Endodermal cell (in vitro differentiated cells): ENCODE measurements around the gene PGM1. TPM values are rescaled to one million over a fixed set of nuclear protein-coding genes. Genes with fewer than 3 reads are reported as not detected.

Experiments
- DNase-seq: peaks from one replicate; pipeline ENCODE4 v3.0.0-alpha.2; 2017
- H3K27ac ChIP-seq: 2 replicates; pipeline ENCODE4 v1.5.1; 2013; ENCODE audit warnings: mild to moderate bottlenecking, low read depth, low read length, moderate library complexity
- H3K27me3 ChIP-seq: 2 replicates; pipeline ENCODE4 v1.6.1; 2013; ENCODE audit warnings: mild to moderate bottlenecking, low read length, moderate library complexity; ENCODE audit not compliant: insufficient read depth, control insufficient read depth, poor library complexity, severe bottlenecking
- H3K36me3 ChIP-seq: 2 replicates; pipeline ENCODE4 v1.7.0; 2013; ENCODE audit warnings: mild to moderate bottlenecking, low read length, moderate library complexity; ENCODE audit not compliant: control insufficient read depth, insufficient read depth
- H3K4me1 ChIP-seq: one replicate; pipeline ENCODE4 v1.7.0; 2013; ENCODE audit warnings: low read length; ENCODE audit not compliant: control insufficient read depth, insufficient read depth
- H3K4me3 ChIP-seq: 2 replicates; pipeline ENCODE4 v1.5.1; 2013; ENCODE audit warnings: mild to moderate bottlenecking, low read length, moderate library complexity
- H3K9ac ChIP-seq: 2 replicates; pipeline ENCODE4 v1.6.1; 2013; ENCODE audit warnings: mild to moderate bottlenecking, low read length, moderate library complexity; ENCODE audit not compliant: poor library complexity, severe bottlenecking; ENCODE audit errors: extremely low read depth
- H3K9me3 ChIP-seq: 2 replicates; pipeline ENCODE4 v1.6.1; 2013; ENCODE audit warnings: mild to moderate bottlenecking, low read length, moderate library complexity; ENCODE audit not compliant: control insufficient read depth
- H3K27ac Mint-ChIP-seq: 2 replicates; pipeline ENCODE4 v1.8.0; 2020; ENCODE audit warnings: mixed read lengths
- H3K27me3 Mint-ChIP-seq: 2 replicates; pipeline ENCODE4 v1.8.0; 2021; ENCODE audit warnings: mild to moderate bottlenecking, mixed read lengths; ENCODE audit not compliant: insufficient read depth
- H3K36me3 Mint-ChIP-seq: 2 replicates; pipeline ENCODE4 v1.8.0; 2020; ENCODE audit warnings: low read depth, mixed read lengths
- H3K4me1 Mint-ChIP-seq: 2 replicates; pipeline ENCODE4 v1.8.0; 2020; ENCODE audit warnings: mixed read lengths
- H3K4me3 Mint-ChIP-seq: 2 replicates; pipeline ENCODE4 v1.8.0; 2020; ENCODE audit warnings: mild to moderate bottlenecking, moderate library complexity, mixed read lengths
- H3K9me3 Mint-ChIP-seq: 2 replicates; pipeline ENCODE4 v1.8.0; 2020; ENCODE audit warnings: mild to moderate bottlenecking, mixed read lengths
- CTCF ChIP-seq: fragments of 200-600 bp; sonication (generic); conservative IDR thresholded peaks from 2 replicates; pipeline ENCODE4 v1.5.0; 2021; ENCODE audit warnings: antibody characterized with exemption, mild to moderate bottlenecking
- WGBS, 2 experiments: methylation state at CpG; one replicate each; pipeline versions ENCODE4 v1.1.5 to v1.1.7; 2013; ENCODE audit warnings: missing lambda C conversion rate in 2 of 2, mixed read lengths in 1 of 2; ENCODE audit not compliant: insufficient coverage in 1 of 2, insufficient read length in 1 of 2; 5-methylcytosine and 5-hydroxymethylcytosine counted together
- total RNA-seq, 2 donors: library from RNA; stranded (reverse); fragmentation: NEBNext Ultra II Directional in 1 of 2; extraction: Animal tissue kit (Norgen Biotek cat#: 25700) in 1 of 2; gene quantifications; 2 replicates in 1 of 2; 3 replicates in 1 of 2; pipeline ENCODE4 v1.2.1, GENCODE V29; 2021

Gene PGM1
- total RNA-seq, 2 donors from 2014 or later: 119 to 165 TPM

- no peaks in the 10 kb centered on the region for H3K9me3 Mint-ChIP-seq
Observed at GRCh38 chr1:63709267-63709828, 116.1 kb downstream of the PGM1 start.

More at GRCh38 chr1:63709267-63709828, 116.1 kb downstream of the PGM1 start:
- H3K27me3 Mint-ChIP-seq: peaks cover 2% of the 10 kb centered on the region
- no peak overlapping the region for H3K9ac ChIP-seq
- H3K4me3 ChIP-seq: no peak overlapping the region
- H3K4me1 Mint-ChIP-seq: peaks cover 7% of the 10 kb centered on the region
- H3K36me3 ChIP-seq: no peaks in the 10 kb centered on the region
- H3K27ac Mint-ChIP-seq: no peak overlapping the region
- H3K4me3 Mint-ChIP-seq: no peak overlapping the region
- no peaks in the 10 kb centered on the region for H3K36me3 Mint-ChIP-seq
- no peak for DNase-seq
- H3K27ac ChIP-seq: no peak overlapping the region
- no peaks in the 10 kb centered on the region for H3K9me3 ChIP-seq
- H3K27me3 ChIP-seq: no peaks in the 10 kb centered on the region
- 93 to 100% methylated on average over 1 to 8 of the region's 9 CpGs for WGBS, 2 experiments
- no peaks in the 10 kb centered on the region for H3K4me1 ChIP-seq
- no peak for TF ChIP-seq CTCF

Other genes starting within 250 kb of the PGM1 start
- gene ALG6, start 225.8 kb upstream of the PGM1 start, total RNA-seq: 10 to 100 TPM; 25.9 to 26.9 TPM
- gene ITGB3BP, start 70.2 kb upstream of the PGM1 start, total RNA-seq: 10 to 100 TPM; 41.5 to 62.7 TPM
- 10 to 100 TPM in 1 of 2 donors, 1 to 10 TPM in 1; 9.3 to 11.5 TPM for gene EFCAB7, start 69.9 kb upstream of the PGM1 start, total RNA-seq
- 10 to 100 TPM; 77.4 to 77.9 TPM for gene ROR1, start 180.6 kb downstream of the PGM1 start, total RNA-seq